Progenitor cell of endocrine pancreas (in vitro differentiated cells): ENCODE data around the gene ZBTB20. TPM values are rescaled to one million over a fixed set of nuclear protein-coding genes. Genes with fewer than 3 reads are reported as not detected.

Experiments
- DNase-seq: peaks from one replicate; pipeline ENCODE4 v3.0.0; 2021; ENCODE audit warnings: low spot score; ENCODE audit not compliant: unreplicated experiment
- H3K27ac Mint-ChIP-seq: 2 replicates; pipeline ENCODE4 v1.8.0; 2021; ENCODE audit warnings: mild to moderate bottlenecking, moderate library complexity, mixed read lengths
- H3K27me3 Mint-ChIP-seq: 2 replicates; pipeline ENCODE4 v1.8.0; 2021; ENCODE audit warnings: mixed read lengths
- H3K36me3 Mint-ChIP-seq: 2 replicates; pipeline ENCODE4 v1.8.0; 2022; ENCODE audit warnings: mixed read lengths; ENCODE audit not compliant: insufficient read depth
- H3K4me1 Mint-ChIP-seq: 2 replicates; pipeline ENCODE4 v1.8.0; 2021; ENCODE audit warnings: low read depth, mixed read lengths
- H3K4me3 Mint-ChIP-seq: 2 replicates; pipeline ENCODE4 v1.8.0; 2021; ENCODE audit warnings: low read depth, mild to moderate bottlenecking, moderate library complexity, mixed read lengths
- H3K9me3 Mint-ChIP-seq: 2 replicates; pipeline ENCODE4 v1.8.0; 2021; ENCODE audit warnings: low read depth, mixed read lengths
- CTCF ChIP-seq: fragments of 200-600 bp; sonication (generic); IDR thresholded peaks from one replicate; pipeline ENCODE4 v1.5.0; 2021; ENCODE audit warnings: antibody characterized with exemption, mild to moderate bottlenecking; ENCODE audit not compliant: unreplicated experiment
- total RNA-seq: library from RNA; stranded (reverse); gene quantifications from 2 replicates; pipeline ENCODE4 v1.2.1, GENCODE V29; 2021

ZBTB20 gene
- total RNA-seq, 1 donor from 2014 or later = 27.3 TPM

DNA sequence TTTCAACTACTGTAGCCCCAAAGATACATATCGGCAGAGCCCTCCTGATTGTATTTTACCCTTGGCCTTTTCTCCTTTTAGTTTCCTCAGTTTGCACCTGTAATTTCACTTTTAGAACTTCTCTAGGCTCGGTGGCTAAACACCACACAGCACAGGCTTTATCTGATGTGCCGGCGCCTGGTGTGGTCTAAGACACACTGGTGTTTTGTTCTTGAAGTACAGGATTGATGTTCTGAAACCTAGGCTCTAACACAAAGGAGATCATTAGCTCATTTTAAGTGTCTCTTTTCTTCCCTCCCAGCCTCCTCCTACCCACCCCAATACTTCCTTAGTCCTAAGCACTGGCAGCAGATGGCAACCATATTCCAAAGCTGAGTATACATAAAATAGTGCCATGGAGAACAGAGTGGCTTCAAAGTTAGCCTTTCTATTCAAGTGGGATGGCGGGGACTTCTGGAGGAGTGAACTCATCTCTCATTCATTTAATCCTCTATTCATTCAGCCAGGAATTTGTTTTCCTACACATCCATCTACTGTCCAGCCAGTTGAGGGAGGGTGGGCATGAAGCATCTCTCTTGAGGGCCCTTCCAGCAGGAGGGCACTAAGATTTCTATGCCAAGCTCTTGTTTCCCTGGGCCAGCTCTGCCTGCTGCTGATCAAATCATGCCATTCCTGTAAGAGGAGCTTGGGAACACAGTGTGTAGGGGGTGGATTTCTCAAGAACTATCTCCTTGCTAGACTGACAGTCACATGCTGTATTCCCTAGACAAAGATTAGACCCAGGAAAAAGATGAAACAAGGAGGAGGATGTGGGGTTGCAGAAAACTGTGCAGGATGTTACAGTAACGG lies 782.1 kb downstream of the ZBTB20 start:
- no peak for TF ChIP-seq CTCF
- Mint-ChIP-seq H3K4me3 (no peak overlapping the region), H3K36me3 (no peaks in the 10 kb centered on the region), H3K9me3 (no peaks in the 10 kb centered on the region), H3K27me3 (no peaks in the 10 kb centered on the region), H3K4me1 (peaks cover 18% of the 10 kb centered on the region), H3K27ac (peak overlapping the region; percentile 25)
- DNase-seq = no peak

DNA sequence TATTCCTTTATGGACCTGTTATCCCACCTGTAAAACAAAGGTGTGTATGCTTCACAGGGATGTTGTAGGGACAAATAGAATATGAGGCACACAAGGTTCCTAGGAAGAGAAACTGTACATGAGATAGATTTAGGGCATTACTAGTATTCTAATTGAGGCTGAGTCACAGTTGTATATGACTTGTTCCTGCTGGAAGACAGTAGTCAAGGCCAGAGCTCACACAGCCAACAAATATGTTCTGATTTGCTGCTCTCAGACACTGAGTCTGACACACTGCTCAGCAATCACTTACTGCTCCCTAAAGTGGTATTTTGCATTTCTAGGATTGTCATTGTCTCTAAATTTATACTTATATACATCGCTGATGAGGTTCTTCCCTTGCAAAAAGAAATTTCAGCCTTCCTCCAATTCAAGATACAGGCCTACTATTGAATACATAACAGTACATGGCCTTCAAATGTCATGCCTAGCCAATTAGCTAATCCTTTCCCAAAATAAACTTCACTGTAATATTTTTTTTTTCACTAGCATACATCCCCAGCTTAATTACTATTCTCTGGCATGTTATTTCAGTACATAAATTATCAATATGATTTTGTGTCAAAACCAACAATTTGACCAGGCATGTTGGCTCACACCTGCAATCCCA lies 783.4 kb downstream of the ZBTB20 start:
- TF ChIP-seq CTCF = no peak
- no peak overlapping the region for H3K4me3 Mint-ChIP-seq
- no peak for DNase-seq
- H3K4me1 Mint-ChIP-seq = peaks cover 18% of the 10 kb centered on the region
- no peaks in the 10 kb centered on the region for H3K9me3 Mint-ChIP-seq
- H3K27me3 Mint-ChIP-seq = no peaks in the 10 kb centered on the region
- H3K27ac Mint-ChIP-seq = no peak overlapping the region
- H3K36me3 Mint-ChIP-seq = no peaks in the 10 kb centered on the region

- no peaks in the 10 kb centered on the region for H3K9me3 Mint-ChIP-seq
- H3K4me1 Mint-ChIP-seq = peaks cover 18% of the 10 kb centered on the region
- no peak for DNase-seq
- no peaks in the 10 kb centered on the region for H3K36me3 Mint-ChIP-seq
- H3K27ac Mint-ChIP-seq = no peak overlapping the region
- TF ChIP-seq CTCF = peak; percentile 41
- no peak overlapping the region for H3K4me3 Mint-ChIP-seq
- no peaks in the 10 kb centered on the region for H3K27me3 Mint-ChIP-seq
Measured at GRCh38 chr3:114362815-114363214, 784.3 kb downstream of the ZBTB20 start.

GRCh38 chr3:114361391-114361790 lies 785.7 kb downstream of the ZBTB20 start:
- no peak for TF ChIP-seq CTCF
- DNase-seq = no peak
- Mint-ChIP-seq H3K36me3 (no peaks in the 10 kb centered on the region), H3K4me3 (no peak overlapping the region), H3K27ac (peak overlapping the region; percentile 18), H3K4me1 (peaks cover 18% of the 10 kb centered on the region), H3K27me3 (no peaks in the 10 kb centered on the region), H3K9me3 (no peaks in the 10 kb centered on the region)

DNA sequence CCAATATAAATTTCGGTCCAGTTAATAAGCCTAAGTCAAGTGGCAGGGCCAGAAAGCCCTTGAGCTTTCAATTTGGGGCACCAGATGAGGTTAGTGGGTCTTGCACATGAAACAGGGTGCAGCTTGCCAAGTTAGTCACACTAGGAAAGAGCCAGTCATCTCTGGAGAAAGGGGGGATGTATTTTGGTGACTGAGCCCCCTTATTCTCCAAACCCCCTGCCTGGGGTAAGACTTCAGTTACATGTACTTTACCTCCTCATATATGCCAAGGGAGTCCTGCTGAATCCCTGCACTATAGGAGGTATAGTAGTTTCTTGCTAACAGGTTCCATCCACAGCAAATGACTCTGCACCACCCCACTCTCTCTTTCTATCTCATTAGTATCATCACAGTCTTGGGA lies 790.6 kb downstream of the ZBTB20 start:
- Mint-ChIP-seq H3K4me3 (no peak overlapping the region), H3K27ac (no peak overlapping the region), H3K36me3 (peaks cover 6% of the 10 kb centered on the region), H3K27me3 (no peaks in the 10 kb centered on the region), H3K9me3 (no peaks in the 10 kb centered on the region), H3K4me1 (peaks cover 5% of the 10 kb centered on the region)
- no peak for TF ChIP-seq CTCF
- DNase-seq = no peak
